HepG2 (cell line): ENCODE results near the gene TMEM125. TPM values are rescaled to one million over a fixed set of nuclear protein-coding genes. Genes with fewer than 3 reads are reported as not detected.

Experiments
- BRD4 ChIP-seq: sonication (generic); formaldehyde crosslinking; IDR thresholded peaks from 2 replicates; pipeline ENCODE4 v1.4.0; 2020; ENCODE audit warnings: missing genetic modification reagents
- CBX2 ChIP-seq, 2 experiments: fragments of 200-600 bp in 1 of 2; sonication (generic); formaldehyde crosslinking in 1 of 2; IDR thresholded peaks; 2 replicates each; pipeline versions ENCODE4 v1.7.0 to v1.8.1; 2018 to 2022; ENCODE audit warnings: low read depth in 2 of 2, low read length in 1 of 2, mild to moderate bottlenecking in 1 of 2, missing genetic modification reagents in 1 of 2
- HNF4G ChIP-seq, 2 experiments: sonication (generic) in 1 of 2; formaldehyde crosslinking in 1 of 2; IDR thresholded peaks; 2 replicates each; pipeline versions ENCODE4 v1.4.0 to v1.6.1; 2011 to 2020; ENCODE audit warnings: borderline replicate concordance in 2 of 2, low read depth in 2 of 2, mild to moderate bottlenecking in 2 of 2, low read length in 1 of 2, missing genetic modification reagents in 1 of 2, moderate library complexity in 1 of 2
- KDM6A ChIP-seq: IDR thresholded peaks from 2 replicates; pipeline ENCODE4 v1.6.1; 2016; ENCODE audit warnings: low read depth
- MXD3 ChIP-seq: IDR thresholded peaks from 2 replicates; pipeline ENCODE4 v1.6.1; 2016; ENCODE audit warnings: mild to moderate bottlenecking, missing biosample characterization, missing genetic modification reagents
- MXD4 ChIP-seq: IDR thresholded peaks from 2 replicates; pipeline ENCODE4 v1.6.1; 2016; ENCODE audit warnings: mild to moderate bottlenecking, missing biosample characterization, missing genetic modification reagents
- NFE2 ChIP-seq: sonication (generic); formaldehyde crosslinking; IDR thresholded peaks from 2 replicates; pipeline ENCODE4 v1.4.0; 2020; ENCODE audit warnings: missing genetic modification reagents
- PRPF4 ChIP-seq: fragments of 200-400 bp; formaldehyde crosslinking; IDR thresholded peaks from 2 replicates; pipeline ENCODE4 v1.6.1; 2016; ENCODE audit warnings: low read length, low read depth; ENCODE audit not compliant: poor library complexity, severe bottlenecking
- REXO4 ChIP-seq: sonication (generic); formaldehyde crosslinking; IDR thresholded peaks from 2 replicates; pipeline ENCODE4 v1.8.0; 2022; ENCODE audit warnings: missing genetic modification reagents, mild to moderate bottlenecking, borderline replicate concordance
- TIGD3 ChIP-seq: sonication (generic); formaldehyde crosslinking; IDR thresholded peaks from 2 replicates; pipeline ENCODE4 v1.5.1; 2020; ENCODE audit warnings: mild to moderate bottlenecking, missing genetic modification reagents, borderline replicate concordance
- USF2 ChIP-seq, 2 experiments: sonication (generic) in 1 of 2; formaldehyde crosslinking in 1 of 2; IDR thresholded peaks; 2 replicates each; pipeline versions ENCODE4 v1.5.1 to v1.6.1; 2011 to 2020; ENCODE audit warnings: borderline replicate concordance in 1 of 2, low read depth in 1 of 2, low read length in 1 of 2, mild to moderate bottlenecking in 1 of 2, missing genetic modification reagents in 1 of 2, moderate library complexity in 1 of 2
- ZHX2 ChIP-seq, 2 experiments: sonication (generic) in 1 of 2; formaldehyde crosslinking in 1 of 2; IDR thresholded peaks; 2 replicates each; pipeline versions ENCODE4 v1.6.1 to v1.9.0; 2014 to 2022; ENCODE audit warnings: antibody characterized with exemption in 1 of 2, borderline replicate concordance in 1 of 2, inconsistent platforms in 1 of 2, low read depth in 1 of 2, missing genetic modification reagents in 1 of 2
- ZNF20 ChIP-seq: sonication (generic); formaldehyde crosslinking; IDR thresholded peaks from 2 replicates; pipeline ENCODE4 v1.4.0; 2020; ENCODE audit warnings: mild to moderate bottlenecking, moderate library complexity, missing genetic modification reagents
- ZNF724P ChIP-seq: sonication (generic); formaldehyde crosslinking; IDR thresholded peaks from 2 replicates; pipeline ENCODE4 v1.8.0; 2022; ENCODE audit warnings: missing genetic modification reagents, borderline replicate concordance
- polyA plus RNA-seq, 8 experiments: library from polyadenylated mRNA; depleted of rRNA in 3 of 8; stranded (reverse) in 7 of 8; unstranded in 1 of 8; fragments of >200 nt; fragmentation: Illumina TruSeq in 4 of 8; extraction: Trizol in 4 of 8; gene quantifications; 2 replicates each; pipeline versions ENCODE4 v1.2.1 to v1.2.3, GENCODE V29; 2011 to 2016; ENCODE audit warnings: low read depth in 4 of 8, missing spikeins in 1 of 8, mixed read lengths in 1 of 8; ENCODE audit not compliant: insufficient read depth in 1 of 8
- total RNA-seq, 5 experiments: library from RNA; depleted of rRNA; stranded (reverse); fragments of >200 nt; fragmentation: Illumina TruSeq; extraction: Trizol; gene quantifications; 2 replicates each; pipeline ENCODE4 v1.2.3, GENCODE V29; 2016; ENCODE audit warnings: low read depth in 1 of 5

TMEM125 gene
- total and polyA plus RNA-seq, 2 of the 13 experiments (the other 11 are each of a cell fraction or from before 2014, with no cell fraction given), result 0.03 TPM; not detected in 1

- TF ChIP-seq USF2 (IDR thresholded peaks at IDR 0.05; ENCODE audit: low read depth, low read length), result no peak
- TF ChIP-seq USF2 (CRISPR knock-in tag; IDR thresholded peaks at IDR 0.05; ENCODE audit: borderline replicate concordance), result no peak
- no peak for TF ChIP-seq MXD4
- TF ChIP-seq ZHX2 (IDR thresholded peaks at IDR 0.05; ENCODE audit: low read depth), result no peak
- TF ChIP-seq ZHX2 (CRISPR knock-in tag; IDR thresholded peaks at IDR 0.05; ENCODE audit: borderline replicate concordance), result no peak
- TF ChIP-seq TIGD3 (CRISPR knock-in tag), result no peak
- no peak for TF ChIP-seq PRPF4
- no peak for TF ChIP-seq CBX2 (IDR thresholded peaks at IDR 0.05; ENCODE audit: low read depth, low read length)
- no peak for TF ChIP-seq CBX2 (CRISPR knock-in tag; IDR thresholded peaks at IDR 0.05; ENCODE audit: low read depth)
- TF ChIP-seq ZNF20 (CRISPR knock-in tag), result no peak
- TF ChIP-seq NFE2, result no peak
- TF ChIP-seq BRD4 (CRISPR knock-in tag), result no peak
- no peak for TF ChIP-seq REXO4
- no peak for TF ChIP-seq HNF4G (IDR thresholded peaks at IDR 0.05; ENCODE audit: borderline replicate concordance, low read depth, low read length)
- no peak for TF ChIP-seq HNF4G (CRISPR knock-in tag; IDR thresholded peaks at IDR 0.05; ENCODE audit: borderline replicate concordance, low read depth)
- TF ChIP-seq KDM6A (CRISPR knock-in tag), result no peak
- no peak for TF ChIP-seq ZNF724P
- TF ChIP-seq MXD3 (CRISPR knock-in tag), result no peak
Measured at GRCh38 chr1:43313771-43314170, 44.0 kb downstream of the TMEM125 start (continued).
